ENCODE measurements around the gene C12orf75. TPM values are rescaled to one million over a fixed set of nuclear protein-coding genes. Genes with fewer than 3 reads are reported as not detected.
"Not testable (repeated sequence)": the region's sequence is repeated elsewhere in the genome, so short reads cannot be mapped to it uniquely, and the experiment has no call there.

C12orf75 gene
- total RNA-seq, 1 experiment from 2014 or later = 669 TPM

DNA sequence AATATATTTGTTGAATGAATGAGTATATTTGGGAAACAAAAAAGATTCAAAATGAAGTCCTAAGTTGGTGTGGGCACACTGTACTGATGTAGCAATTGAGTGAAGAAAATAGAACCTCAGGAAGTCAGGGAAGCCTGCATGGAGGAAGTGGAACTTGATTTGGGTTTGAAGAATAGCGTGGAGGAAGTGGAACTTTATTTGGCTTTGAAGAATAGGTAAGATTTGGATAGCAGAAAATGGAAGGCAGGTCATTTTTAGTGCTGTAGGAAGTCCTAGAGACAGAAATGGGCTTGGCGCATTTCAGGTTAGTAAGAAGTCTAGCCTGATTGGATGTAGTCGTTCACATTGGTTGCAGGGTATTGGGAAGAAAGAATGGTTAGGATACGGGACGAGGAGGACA lies 5.4 kb downstream of the C12orf75 start:
- DNase-seq (ENCODE audit: low read depth) = no peak

DNA sequence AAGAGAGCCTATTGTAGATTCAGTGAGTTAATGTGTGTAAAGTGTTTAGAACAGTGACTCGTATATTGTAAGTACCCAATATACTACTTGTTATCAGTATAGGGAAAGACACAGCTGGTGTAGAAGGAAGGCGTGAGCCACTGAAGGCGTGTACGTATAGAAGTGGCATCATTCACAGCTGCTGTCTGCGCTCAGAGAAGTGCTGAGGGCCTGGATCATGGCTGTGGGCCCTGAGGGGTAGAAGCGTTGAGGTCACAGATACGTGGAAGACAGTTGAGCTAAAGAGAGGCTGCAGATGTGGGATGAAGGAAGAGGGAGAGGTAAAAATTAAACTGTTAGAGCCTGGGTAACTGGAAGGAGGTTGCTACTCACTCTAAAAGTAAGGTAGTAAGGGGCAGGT lies 5.9 kb downstream of the C12orf75 start:
- DNase-seq (ENCODE audit: low read depth) = no peak

DNA sequence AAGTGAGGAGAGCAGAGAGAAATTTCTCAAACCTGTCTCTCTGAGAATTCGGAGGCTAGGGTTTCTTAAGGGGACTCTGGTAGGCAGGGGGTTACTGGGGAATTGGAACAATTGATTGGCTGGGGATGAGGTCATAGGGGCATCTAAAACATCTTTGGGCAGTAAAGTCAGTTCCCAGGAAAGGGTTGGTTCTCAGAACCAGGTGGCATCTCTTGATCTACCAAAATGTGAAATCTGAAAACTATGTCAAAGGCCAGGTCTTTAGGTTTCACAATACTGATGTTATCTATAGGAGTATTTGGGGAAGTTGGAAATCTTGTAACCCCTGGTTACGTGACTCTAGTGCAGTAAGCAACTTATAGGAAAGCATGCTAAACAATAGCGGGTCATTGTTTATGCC lies 6.9 kb downstream of the C12orf75 start:
- no peak for DNase-seq (ENCODE audit: low read depth)

DNA sequence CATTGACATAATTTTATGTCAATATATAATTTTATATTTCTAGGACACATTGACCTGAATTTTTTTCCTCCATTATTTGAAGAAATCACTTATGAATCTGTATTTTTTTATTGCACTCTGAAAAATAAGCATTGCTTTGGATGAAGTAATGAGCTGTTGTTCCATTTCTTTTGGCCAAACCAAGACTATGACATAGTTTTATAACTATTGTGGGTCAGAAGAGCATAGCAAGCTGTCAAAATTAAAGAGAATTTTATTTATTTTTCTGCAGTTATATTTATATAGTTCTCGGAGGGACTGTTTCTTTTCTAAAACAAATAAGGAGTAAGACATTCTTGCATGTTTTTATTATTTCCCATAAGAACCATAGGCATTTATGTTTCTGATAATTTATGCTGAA lies 8.5 kb downstream of the C12orf75 start:
- DNase-seq (ENCODE audit: low read depth) = no peak

DNA sequence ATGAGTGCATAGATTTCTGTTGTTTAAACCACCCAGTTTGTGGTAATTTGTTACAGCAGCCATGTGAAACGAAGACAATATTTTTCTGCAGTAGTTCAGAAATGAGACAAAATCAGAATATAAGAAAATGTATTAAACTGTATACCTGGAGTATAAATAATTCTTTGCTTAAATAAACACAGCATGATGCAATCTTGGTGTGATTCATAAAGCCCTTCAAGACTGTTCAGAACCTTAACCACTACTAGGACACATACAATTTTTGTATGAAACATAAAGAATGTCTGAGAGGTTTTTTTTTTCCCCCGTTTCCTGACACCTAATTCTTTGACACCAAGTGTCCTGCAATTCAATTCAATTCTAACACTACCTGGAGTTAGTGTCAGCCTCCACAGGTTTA lies 10.5 kb downstream of the C12orf75 start:
- peak; percentile 70 for DNase-seq (ENCODE audit: low read depth)

DNA sequence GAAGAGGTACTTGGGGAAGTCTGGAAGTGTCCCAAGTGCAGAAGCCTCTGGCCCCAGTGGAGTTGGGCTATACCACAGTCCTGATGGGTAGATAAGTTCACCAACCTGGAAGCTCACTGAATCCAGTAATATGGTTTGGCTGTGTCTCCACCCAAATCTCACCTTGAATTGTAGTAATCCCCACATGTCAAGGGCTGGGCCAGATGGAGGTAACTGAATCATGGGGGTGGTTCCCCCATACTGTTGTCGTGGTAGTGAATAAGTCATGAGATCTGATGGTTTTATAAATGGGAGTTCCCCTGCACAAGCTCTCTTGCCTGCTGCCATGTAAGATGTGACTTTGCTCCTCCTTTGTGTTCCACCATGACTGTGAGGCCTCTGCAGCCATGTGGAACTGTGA lies 11.1 kb downstream of the C12orf75 start:
- DNase-seq (ENCODE audit: low read depth) = not testable (repeated sequence)

DNA sequence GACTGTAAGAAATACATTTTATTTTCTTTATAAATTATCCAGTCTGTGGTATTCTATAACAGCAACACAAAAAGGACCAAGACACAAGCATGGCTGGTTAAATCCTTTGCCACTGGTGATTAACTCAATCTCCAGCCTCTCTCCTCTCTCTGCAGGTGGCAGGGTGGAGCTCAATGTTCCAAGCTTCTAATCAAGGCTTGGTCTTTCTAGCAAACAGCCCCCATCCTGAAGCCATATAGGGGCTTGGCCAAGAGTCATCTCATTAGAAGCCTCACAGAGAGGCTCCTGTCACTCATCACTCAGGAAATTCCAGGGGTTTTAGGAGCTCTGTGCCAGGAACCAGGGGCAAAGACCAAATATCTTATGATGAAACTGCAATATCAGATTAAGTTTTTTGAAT lies 12.0 kb downstream of the C12orf75 start:
- DNase-seq (ENCODE audit: low read depth) = no peak

DNA sequence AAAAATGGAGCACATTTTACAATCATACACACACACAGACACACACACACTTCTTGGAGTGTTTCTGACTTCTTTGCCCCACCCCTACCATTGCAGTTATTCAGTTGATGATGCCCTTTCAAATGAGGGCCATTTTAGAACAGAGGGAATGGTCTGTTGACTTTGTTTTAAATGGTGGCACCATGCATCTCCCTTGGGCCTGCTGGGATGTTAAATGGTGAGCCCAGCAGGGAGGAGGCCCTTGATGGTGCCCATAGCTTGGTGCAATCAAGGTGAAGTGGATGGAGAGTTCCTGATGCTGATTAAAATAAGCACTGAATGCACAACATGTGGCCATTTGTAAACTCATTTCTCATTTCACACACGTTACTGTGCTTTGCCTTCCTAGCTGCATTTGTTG lies 13.3 kb downstream of the C12orf75 start:
- DNase-seq (ENCODE audit: low read depth) = no peak

DNA sequence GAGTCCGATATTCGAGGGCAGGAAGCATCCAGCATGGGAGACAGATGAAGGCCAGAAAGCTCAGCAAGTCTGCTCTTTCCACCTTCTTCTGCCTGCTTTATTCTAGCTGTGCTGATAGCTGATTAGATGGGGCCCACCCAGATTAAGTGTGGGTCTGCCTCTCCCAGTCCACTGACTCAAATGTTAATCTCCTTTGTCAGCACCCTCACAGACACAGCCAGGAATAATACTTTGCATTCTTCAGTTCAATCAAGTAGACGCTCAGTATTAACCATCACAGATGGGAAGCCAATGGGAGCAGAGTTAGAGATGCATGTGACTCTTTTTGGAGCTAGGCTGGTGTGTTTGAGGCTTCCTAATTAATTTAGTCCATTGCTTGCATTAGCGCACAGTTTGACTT lies 17.0 kb downstream of the C12orf75 start:
- DNase-seq (ENCODE audit: low read depth) = no peak

DNA sequence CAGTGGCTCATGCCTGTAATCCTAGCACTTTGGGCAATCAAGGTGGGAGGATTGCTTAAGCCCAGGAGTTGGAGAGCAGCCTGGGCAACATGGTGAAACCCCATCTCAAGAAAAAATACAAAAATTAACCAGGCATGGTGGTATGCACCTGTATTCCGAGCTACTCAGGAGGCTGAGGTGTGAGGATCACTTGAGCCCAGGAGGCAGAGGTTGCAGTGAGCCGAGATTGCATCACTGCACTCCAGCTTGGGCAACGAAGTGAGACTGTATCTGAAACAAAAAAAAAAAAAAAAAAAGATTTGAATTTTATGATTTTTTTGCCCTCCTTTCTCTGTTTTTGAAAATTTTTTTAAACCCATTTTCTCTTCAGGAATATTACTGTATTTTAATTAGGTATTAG lies 17.7 kb downstream of the C12orf75 start:
- DNase-seq (ENCODE audit: low read depth) = no peak

DNA sequence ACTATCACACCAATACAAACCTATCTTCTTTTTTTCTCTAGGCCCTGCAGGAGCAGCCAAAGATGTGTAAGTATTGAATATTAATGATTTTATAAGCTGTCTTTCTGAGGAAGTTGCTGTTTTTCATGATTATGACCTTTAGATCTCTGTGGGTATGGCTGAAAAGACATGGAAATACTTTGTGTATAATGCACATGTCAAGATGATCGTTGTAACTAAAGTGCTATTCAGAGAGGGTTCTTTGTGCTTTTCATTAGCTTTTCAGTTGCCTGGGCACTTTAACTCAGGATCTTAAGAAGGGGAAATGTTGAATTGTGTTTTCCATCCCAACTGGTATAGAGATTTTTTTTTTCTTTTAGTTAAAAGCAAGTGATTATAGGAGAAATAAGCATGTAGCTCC lies 18.1 kb downstream of the C12orf75 start:
- no peak for DNase-seq (ENCODE audit: low read depth)

DNA sequence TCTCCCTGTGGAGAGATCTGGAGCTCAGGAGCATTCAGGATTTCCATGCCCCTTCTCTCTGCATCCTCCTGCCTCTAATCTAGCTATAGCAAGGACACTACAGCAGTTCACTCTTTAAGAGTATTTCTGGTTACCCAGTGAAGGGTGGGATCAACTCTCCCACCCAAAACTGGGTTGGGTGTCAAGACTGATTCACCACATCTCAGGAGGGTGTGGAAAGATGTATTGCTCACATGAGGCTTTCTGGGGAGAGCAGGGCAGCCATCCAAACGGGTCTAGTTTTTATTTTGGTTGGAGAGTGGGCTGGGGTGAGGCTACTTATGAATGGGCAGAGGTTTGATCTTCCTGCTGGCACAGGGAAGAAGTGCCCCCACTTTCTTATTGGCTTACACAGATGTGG lies 18.6 kb downstream of the C12orf75 start:
- DNase-seq (ENCODE audit: low read depth) = no peak

DNA sequence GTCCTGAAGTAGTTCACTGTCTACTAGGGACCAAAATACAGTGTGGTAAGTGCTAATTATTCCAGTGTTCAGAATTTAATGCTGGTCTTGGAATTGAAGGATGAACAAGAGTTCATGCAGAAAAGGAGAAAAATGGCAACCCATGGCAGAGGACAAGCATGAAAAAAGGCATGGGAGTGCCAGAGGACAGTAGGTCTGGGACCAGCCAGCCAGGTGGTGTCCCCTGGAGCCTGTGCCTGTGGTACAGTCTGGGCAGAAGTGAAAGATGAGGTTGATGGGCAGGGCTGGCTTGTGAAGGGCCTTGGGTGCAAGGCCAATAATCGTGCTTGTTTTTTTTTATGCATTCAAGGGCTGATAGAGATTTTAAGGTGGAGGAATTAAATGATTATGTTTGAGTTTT lies 21.0 kb downstream of the C12orf75 start:
- no peak for DNase-seq (ENCODE audit: low read depth)

DNA sequence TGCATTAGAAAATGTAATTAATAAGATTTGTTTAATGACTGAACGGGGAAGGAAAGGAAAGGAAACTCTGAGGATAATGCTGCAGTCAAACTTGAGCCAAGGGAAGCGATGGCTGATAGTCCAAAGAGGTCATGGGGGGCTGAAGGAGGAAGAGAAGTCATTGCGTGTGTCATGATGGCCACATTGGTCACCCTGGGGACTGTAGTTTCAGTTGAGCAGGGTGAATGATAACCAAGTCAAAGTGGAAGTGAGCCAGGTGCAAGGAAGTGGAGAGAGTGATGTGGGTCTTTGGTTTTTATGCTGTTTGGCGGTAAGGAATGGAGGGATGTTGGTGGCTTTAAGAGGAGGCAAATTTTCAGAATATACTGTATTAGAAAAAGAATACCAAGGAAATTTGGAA lies 21.6 kb downstream of the C12orf75 start:
- DNase-seq (ENCODE audit: low read depth) = no peak

DNA sequence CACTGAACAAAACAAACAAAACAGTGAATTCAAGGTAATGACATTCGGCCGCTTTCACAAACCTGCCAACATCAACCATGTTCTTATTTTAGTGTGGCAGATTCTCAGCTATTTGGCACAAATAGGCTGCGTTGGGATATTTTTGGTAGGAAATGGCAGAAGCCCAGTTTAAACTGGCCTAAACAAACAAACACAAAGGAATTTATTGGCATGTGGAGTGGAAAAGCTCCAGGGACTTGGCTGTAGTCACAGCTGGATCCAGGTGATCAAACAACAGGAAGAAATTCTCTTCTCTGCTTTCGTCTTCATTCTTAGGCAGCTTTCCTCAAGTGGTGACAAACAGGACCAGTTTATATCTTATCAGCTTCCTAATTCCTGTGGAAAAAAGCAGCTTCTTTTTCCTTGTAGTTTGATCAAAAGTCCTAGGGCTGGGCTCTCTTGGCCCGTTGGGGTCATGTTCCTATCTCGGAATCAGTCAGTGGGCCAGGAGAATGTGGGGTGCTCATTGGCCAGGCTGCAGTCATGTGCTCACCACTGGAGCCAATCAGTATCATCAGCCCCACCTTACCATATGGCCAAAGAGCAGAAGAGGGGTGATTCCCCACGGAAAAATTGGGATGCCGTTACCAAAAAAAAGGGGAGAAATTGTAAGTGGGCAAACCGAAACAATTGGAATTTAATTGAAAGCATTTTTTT lies 22.6 kb downstream of the C12orf75 start:
- DNase-seq (ENCODE audit: low read depth) = peak; percentile 69

DNA sequence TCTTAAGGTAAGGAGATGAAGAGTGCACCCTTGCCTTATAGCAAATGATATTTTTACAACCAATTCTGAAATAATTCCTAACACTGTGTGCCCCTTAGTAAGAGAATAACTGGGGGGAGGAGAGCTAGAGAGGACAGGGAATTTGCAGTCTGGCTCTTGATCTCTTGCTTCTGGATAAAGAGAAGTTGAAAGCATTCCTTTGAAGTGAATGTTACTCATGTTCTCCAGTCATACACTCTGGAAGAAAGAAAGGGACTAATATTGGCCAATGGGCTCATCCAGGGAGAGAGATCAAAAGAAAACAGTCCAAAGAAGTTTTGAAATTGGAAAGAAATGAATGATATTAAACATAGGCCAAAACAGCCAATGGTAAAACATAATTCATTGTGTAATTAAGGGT lies 25.3 kb downstream of the C12orf75 start:
- DNase-seq (ENCODE audit: low read depth) = peak; percentile 71

DNA sequence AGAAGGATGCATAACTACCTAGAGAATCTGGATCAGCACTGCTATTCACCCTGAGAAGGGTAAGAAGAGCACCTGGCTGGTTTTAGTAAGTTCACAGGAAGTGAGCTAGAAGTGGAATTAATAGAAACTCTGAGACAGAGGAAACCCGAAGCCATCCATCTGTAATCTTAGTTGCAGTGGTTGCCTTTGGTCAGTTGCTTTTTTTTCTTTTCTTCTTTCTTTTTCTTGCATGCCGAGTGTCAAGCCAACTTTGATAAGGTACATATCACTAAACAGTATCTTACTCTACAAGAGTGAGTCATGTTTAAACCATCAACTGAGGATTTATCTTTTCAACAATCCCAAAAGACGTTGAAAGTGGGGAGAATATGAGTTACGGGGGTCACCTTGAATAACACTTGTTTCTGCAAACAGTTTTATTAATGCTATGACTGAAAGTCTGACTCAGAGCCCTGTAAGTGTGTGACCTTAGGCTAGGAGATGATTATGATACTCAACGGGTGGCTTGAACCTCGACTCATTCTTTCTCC lies 26.7 kb downstream of the C12orf75 start:
- DNase-seq (ENCODE audit: low read depth) = peak; percentile 92

DNA sequence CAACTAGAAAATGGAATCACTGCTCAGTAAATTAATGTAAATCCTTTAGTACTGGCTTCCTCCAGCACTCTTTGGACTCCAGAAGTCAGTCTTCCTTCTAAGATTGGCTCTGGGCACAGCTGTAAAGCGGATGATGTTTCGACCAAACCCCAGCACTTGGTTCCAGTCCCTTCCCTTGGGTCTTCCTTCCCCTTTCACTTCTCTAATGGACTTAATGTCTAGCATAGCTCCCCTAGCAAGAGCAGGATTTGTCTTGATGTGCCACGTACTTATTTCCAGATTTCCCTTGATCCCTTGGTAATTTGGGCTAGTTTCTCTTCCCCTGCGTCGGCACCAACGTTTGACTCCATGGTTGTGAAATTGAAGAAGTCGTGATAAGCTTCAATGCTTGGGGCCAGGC lies 28.3 kb downstream of the C12orf75 start:
- no peak for DNase-seq (ENCODE audit: low read depth)

DNA sequence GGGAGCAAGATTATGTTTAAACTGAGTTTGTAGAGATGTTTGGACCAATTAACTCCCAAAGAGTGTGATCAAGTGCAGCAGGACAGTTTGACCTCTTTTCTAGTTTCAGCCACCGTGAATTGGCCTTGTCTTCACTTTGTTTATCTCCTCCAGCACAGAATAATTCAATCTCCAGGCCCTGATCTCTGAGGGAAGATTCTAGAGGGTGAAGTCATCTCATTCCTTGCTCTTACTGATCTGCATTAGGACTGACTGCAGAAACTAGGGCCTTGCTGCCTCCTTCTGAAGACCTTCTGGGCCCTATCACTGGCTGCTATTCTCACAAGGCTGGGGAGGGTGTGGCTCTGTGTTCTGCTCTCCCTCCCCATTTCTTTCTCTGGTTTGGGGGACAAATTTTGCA lies 29.4 kb downstream of the C12orf75 start:
- DNase-seq (ENCODE audit: low read depth) = no peak

DNA sequence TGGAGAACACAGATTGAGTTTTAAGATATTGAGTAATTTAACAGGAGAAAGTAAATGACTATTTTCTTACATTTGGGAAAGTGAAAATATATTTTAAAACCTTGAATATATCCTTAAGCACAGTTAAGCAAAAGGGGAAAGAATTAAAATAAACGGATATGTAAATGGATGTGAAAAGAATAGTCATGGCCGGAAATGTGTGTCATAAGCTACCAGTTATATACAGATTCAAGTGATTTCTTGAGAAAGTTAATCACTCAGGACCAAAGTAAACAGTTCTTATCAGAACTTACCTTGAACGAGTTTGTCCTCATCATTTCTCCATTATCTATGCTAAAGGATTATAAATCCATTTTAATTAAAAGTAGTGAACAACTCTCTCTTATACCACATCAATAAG lies 33.4 kb downstream of the C12orf75 start:
- DNase-seq (ENCODE audit: low read depth) = no peak

DNA sequence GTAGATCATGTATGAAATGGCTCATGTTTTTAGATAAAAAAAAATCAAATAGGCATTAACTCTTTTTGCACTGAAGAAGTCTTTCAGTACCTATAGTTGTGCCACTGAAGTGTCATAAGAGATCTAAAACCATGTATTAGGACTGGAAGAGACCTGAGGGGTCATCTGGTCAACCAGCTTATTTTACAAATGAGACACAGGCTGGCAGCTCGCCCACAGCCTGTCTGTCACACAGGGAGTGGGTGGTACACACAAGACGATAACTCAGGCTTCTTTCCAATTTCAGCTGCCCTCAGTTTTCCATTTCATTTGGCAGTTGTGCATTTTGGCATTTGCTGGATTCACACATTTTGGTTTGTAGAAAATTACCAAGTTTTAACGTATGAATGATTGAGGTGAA lies 34.7 kb downstream of the C12orf75 start:
- DNase-seq (ENCODE audit: low read depth) = no peak

DNA sequence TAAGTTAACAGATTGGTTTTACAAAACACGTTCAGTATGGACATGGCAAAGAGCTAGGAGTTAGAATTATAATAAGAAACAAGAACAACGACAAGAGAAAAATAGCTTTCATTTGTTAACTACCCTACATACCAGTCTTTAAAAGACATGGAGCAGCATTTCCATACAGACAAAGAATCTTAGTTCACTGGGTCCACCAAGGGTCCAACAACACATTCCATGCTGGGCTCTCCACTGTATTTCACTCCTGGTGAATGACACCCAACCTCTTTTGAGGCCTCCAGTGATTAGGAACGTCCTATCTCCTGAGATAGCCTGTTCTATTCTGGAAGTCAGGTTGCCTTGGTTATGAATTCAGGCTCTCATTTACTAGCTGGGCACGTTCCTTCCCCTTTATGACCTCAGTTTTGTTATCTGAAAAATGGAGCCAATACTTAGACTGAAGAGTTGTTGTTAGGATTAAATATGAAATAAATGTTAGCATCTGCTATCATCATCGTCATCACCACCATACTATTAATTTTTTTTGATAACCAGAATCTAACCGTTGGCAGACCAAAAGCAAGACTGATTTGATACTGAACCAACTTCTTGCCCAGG lies 37.7 kb downstream of the C12orf75 start:
- no peak for DNase-seq (ENCODE audit: low read depth)

DNA sequence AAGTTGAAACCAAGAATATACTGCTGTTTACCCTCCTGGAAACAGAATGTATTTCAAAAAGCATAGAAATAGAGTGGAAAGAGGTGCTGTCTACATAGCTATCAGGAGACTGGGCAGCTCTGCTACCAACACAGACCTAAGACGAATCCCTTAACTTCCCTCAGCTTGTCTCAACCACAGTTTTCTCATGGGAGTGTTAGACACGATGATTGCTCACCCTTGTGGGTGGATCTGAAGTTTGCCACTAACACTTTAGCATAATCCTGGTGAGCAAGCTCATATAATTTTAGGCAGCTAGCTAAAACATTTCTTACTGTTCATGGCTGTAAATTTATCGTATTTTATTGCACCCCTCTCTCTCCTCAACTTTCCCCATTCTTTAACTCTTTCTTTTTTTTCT lies 38.5 kb downstream of the C12orf75 start:
- peak; percentile 43 for DNase-seq (ENCODE audit: low read depth)

DNA sequence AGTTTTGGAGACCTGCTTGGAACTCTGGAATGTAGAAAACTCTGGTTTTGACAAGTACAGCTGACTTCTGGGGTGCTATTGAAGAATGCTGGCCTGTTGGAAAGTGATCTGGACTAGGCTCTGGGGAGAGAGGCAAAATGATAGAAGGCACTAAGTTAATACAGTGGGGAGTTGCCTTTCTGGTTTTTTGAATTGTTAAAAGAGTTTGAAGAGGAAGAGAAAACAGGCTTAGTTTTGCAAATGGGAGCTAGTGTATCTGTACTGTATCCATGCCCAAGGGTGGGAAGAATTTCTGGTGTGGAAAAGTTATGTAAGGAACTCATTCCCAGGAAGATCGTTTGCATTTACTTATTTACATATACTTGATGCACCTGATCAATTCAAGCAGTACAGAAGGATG lies 43.8 kb downstream of the C12orf75 start:
- no peak for DNase-seq (ENCODE audit: low read depth)

Data from M059J (cell line).